Bladder microvascular endothelial cell (primary cell): ENCODE results near the gene USP4. TPM values are rescaled to one million over a fixed set of nuclear protein-coding genes. Genes with fewer than 3 reads are reported as not detected.

ENCODE experiments used
- total RNA-seq: library from RNA; depleted of rRNA; stranded (reverse); fragments of >200 nt; gene quantifications from 2 replicates; pipeline ENCODE4 v1.2.3, GENCODE V29; 2014

Gene USP4
- 24.4 and 47.2 TPM in 2 replicates for total RNA-seq

GRCh38 chr3:49339941-49340800 lies at the start of gene USP4:
TSS of gene USP4 (minus strand) at chr3:49340053. CDS start at chr3:49340024, 29 bp downstream.

DNA sequence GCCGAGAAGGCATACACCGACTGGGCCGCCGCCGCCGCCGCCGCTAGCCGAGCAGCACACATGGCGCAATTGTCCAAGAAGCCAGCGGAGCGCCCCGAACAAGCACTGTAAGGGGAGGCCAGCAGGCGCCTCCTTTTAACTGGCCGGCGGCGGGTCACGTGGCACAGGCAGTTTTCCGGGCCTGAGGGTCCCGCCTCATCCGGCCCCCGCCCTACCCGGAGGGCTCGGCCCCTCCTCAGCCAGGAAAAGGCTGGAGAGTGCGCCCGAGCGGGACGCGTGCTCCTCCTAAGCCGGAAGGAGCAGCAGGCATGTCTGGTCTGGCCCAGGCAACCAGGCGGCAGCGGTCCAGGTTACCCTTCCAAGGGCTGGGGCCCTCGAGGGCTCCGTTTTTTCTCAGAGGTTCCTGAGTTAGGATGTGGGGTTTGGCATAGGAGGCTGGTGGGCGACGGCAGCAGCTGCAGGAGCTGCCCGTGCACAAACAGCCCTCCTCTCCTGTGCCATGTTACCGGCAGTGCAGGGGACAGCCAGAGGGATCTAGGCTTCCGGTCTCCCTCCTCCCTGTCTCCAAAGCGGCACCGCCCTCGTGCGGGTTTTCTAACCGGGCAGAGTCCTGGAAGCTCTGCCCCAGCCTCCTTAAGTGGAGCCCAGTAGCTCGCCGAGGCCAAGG lies 18.5 kb upstream of the USP4 start, which contains the start of gene GPX1:
TSS of gene GPX1 (minus strand) at position 137 of the 667 bp plus-strand sequence. CDS start at position 62, 75 bp downstream.

GRCh38 chr3:49276475-49277382 lies 63.1 kb downstream of the USP4 start, which contains the start of gene C3orf62:
TSS of gene C3orf62 (minus strand) at chr3:49277232. CDS start at chr3:49276872, 360 bp downstream.

Other genes starting within 250 kb of the USP4 start
- 65.7 and 68.7 TPM in 2 replicates for gene QRICH1, start 246.0 kb downstream of the USP4 start, total RNA-seq
- 272 and 301 TPM in 2 replicates for gene QARS1, start 235.3 kb downstream of the USP4 start, total RNA-seq
- 29.8 and 54.9 TPM in 2 replicates for gene USP19, start 219.2 kb downstream of the USP4 start, total RNA-seq
- gene LAMB2, start 207.0 kb downstream of the USP4 start, total RNA-seq, result 745 and 1,550 TPM in 2 replicates
- 13.4 and 17.4 TPM in 2 replicates for gene CCDC71, start 173.7 kb downstream of the USP4 start, total RNA-seq
- gene KLHDC8B, start 168.5 kb downstream of the USP4 start, total RNA-seq, result 43.3 and 55.2 TPM in 2 replicates
- 0.97 and 2.0 TPM in 2 replicates for gene C3orf62, start 62.8 kb downstream of the USP4 start, total RNA-seq
- gene GPX1, start 18.3 kb upstream of the USP4 start, total RNA-seq, result 523 and 630 TPM in 2 replicates
- 496 and 514 TPM in 2 replicates for gene RHOA, start 71.9 kb upstream of the USP4 start, total RNA-seq
- 9.7 and 20.8 TPM in 2 replicates for gene TCTA, start 72.4 kb upstream of the USP4 start, total RNA-seq
- gene AMT, start 82.4 kb upstream of the USP4 start, total RNA-seq, result 0.65 and 1.4 TPM in 2 replicates
- gene NICN1, start 89.3 kb upstream of the USP4 start, total RNA-seq, result 2.9 and 13.1 TPM in 2 replicates
- gene DAG1, start 130.2 kb upstream of the USP4 start, total RNA-seq, result 23.2 and 53.4 TPM in 2 replicates
- under 0.01 and 0.06 TPM in 2 replicates for gene BSN, start 214.4 kb upstream of the USP4 start, total RNA-seq